Liver (tissue), 3 donors: ENCODE results near the gene ETV4.

Experiments
- ATF3 ChIP-seq: IDR thresholded peaks from 2 replicates; pipeline ENCODE4 v1.6.1; 2016; ENCODE audit warnings: antibody characterized with exemption
- CTCF ChIP-seq: fragments of 150-350 bp; IDR thresholded peaks from 2 replicates; pipeline ENCODE4 v1.5.1; 2017; ENCODE audit warnings: improper control_type of control experiment, low read depth, low read length; ENCODE audit not compliant: missing input control
- GABPA ChIP-seq, 2 donors: IDR thresholded peaks in 1 of 2; conservative IDR thresholded peaks in 1 of 2; 2 replicates each; pipeline ENCODE4 v1.6.1; 2016; ENCODE audit warnings: antibody characterized with exemption in 2 of 2, mild to moderate bottlenecking in 1 of 2, moderate library complexity in 1 of 2
- RAD21 ChIP-seq, 2 donors: IDR thresholded peaks; 2 replicates each; pipeline ENCODE4 v1.6.1; 2016; ENCODE audit warnings: antibody characterized with exemption in 2 of 2, mild to moderate bottlenecking in 2 of 2
- RXRA ChIP-seq, 2 donors: IDR thresholded peaks; 2 replicates each; pipeline ENCODE4 v1.6.1; 2017 to 2018; ENCODE audit warnings: antibody characterized with exemption in 2 of 2, mild to moderate bottlenecking in 1 of 2
- SP1 ChIP-seq: IDR thresholded peaks from 2 replicates; pipeline ENCODE4 v1.6.1; 2018; ENCODE audit warnings: antibody characterized with exemption, mild to moderate bottlenecking
- YY1 ChIP-seq: IDR thresholded peaks from 2 replicates; pipeline ENCODE4 v1.6.1; 2016; ENCODE audit warnings: antibody characterized with exemption, mild to moderate bottlenecking
- TF ChIP-seq, protein P1 (sequence below): IDR thresholded peaks from 2 replicates; pipeline ENCODE4 v1.6.1; 2016; ENCODE audit warnings: antibody characterized with exemption
- TF ChIP-seq, protein P2 (sequence below): IDR thresholded peaks from 2 replicates; pipeline ENCODE4 v1.6.1; 2016; ENCODE audit warnings: antibody characterized with exemption, mild to moderate bottlenecking
- donor health status: healthy.
- donor health status: healthy.

- TF ChIP-seq, protein P1, sequence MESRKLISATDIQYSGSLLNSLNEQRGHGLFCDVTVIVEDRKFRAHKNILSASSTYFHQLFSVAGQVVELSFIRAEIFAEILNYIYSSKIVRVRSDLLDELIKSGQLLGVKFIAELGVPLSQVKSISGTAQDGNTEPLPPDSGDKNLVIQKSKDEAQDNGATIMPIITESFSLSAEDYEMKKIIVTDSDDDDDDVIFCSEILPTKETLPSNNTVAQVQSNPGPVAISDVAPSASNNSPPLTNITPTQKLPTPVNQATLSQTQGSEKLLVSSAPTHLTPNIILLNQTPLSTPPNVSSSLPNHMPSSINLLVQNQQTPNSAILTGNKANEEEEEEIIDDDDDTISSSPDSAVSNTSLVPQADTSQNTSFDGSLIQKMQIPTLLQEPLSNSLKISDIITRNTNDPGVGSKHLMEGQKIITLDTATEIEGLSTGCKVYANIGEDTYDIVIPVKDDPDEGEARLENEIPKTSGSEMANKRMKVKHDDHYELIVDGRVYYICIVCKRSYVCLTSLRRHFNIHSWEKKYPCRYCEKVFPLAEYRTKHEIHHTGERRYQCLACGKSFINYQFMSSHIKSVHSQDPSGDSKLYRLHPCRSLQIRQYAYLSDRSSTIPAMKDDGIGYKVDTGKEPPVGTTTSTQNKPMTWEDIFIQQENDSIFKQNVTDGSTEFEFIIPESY = no peak
- TF ChIP-seq CTCF = no peak
- TF ChIP-seq, protein P2, sequence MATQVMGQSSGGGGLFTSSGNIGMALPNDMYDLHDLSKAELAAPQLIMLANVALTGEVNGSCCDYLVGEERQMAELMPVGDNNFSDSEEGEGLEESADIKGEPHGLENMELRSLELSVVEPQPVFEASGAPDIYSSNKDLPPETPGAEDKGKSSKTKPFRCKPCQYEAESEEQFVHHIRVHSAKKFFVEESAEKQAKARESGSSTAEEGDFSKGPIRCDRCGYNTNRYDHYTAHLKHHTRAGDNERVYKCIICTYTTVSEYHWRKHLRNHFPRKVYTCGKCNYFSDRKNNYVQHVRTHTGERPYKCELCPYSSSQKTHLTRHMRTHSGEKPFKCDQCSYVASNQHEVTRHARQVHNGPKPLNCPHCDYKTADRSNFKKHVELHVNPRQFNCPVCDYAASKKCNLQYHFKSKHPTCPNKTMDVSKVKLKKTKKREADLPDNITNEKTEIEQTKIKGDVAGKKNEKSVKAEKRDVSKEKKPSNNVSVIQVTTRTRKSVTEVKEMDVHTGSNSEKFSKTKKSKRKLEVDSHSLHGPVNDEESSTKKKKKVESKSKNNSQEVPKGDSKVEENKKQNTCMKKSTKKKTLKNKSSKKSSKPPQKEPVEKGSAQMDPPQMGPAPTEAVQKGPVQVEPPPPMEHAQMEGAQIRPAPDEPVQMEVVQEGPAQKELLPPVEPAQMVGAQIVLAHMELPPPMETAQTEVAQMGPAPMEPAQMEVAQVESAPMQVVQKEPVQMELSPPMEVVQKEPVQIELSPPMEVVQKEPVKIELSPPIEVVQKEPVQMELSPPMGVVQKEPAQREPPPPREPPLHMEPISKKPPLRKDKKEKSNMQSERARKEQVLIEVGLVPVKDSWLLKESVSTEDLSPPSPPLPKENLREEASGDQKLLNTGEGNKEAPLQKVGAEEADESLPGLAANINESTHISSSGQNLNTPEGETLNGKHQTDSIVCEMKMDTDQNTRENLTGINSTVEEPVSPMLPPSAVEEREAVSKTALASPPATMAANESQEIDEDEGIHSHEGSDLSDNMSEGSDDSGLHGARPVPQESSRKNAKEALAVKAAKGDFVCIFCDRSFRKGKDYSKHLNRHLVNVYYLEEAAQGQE = no peak
- no peak for TF ChIP-seq ATF3
- no peak for TF ChIP-seq RXRA (IDR thresholded peaks at IDR 0.05)
- TF ChIP-seq SP1 = no peak
- TF ChIP-seq YY1 = no peak
- TF ChIP-seq RAD21 (IDR thresholded peaks at IDR 0.05) = no peak
- no peak for TF ChIP-seq GABPA (IDR thresholded peaks at IDR 0.05 in 1 of 2, conservative IDR thresholded peaks at IDR 0.05 in 1 of 2)
Measured at GRCh38 chr17:43547189-43547550, 1.0 kb upstream of the ETV4 start.
